ENCODE data around the gene OPN4. TPM values are rescaled to one million over a fixed set of nuclear protein-coding genes. Genes with fewer than 3 reads are reported as not detected.
"Not testable (repeated sequence)": the region's sequence is repeated elsewhere in the genome, so short reads cannot be mapped to it uniquely, and the experiment has no call there.

Gene OPN4, protein sequence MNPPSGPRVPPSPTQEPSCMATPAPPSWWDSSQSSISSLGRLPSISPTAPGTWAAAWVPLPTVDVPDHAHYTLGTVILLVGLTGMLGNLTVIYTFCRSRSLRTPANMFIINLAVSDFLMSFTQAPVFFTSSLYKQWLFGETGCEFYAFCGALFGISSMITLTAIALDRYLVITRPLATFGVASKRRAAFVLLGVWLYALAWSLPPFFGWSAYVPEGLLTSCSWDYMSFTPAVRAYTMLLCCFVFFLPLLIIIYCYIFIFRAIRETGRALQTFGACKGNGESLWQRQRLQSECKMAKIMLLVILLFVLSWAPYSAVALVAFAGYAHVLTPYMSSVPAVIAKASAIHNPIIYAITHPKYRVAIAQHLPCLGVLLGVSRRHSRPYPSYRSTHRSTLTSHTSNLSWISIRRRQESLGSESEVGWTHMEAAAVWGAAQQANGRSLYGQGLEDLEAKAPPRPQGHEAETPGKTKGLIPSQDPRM
- not detected for total RNA-seq

- no peaks in the 10 kb centered on the region for H3K27me3 Mint-ChIP-seq (ENCODE audit: low read depth)
- intact Hi-C loops (cut with micrococcal nuclease) = no loop called here
- DNase-seq = peak; percentile 1
- CTCF ChIA-PET = no interaction called here
- no peak within 1 kb of the TSS for H3K27ac Mint-ChIP-seq
- H3K4me1 Mint-ChIP-seq (ENCODE audit: low read depth) = no peaks in the 10 kb centered on the region
- H3K9me3 Mint-ChIP-seq = no peaks in the 10 kb centered on the region
- no peaks in the 10 kb centered on the region for H3K36me3 Mint-ChIP-seq (ENCODE audit: low read depth)
- H3K4me3 Mint-ChIP-seq = no peak within 1 kb of the TSS
Observed at GRCh38 chr10:86654411-86655172, at the start of gene OPN4. TSS of gene OPN4 (plus strand) at chr10:86654547. CDS start at chr10:86654784, 237 bp downstream.

DNA sequence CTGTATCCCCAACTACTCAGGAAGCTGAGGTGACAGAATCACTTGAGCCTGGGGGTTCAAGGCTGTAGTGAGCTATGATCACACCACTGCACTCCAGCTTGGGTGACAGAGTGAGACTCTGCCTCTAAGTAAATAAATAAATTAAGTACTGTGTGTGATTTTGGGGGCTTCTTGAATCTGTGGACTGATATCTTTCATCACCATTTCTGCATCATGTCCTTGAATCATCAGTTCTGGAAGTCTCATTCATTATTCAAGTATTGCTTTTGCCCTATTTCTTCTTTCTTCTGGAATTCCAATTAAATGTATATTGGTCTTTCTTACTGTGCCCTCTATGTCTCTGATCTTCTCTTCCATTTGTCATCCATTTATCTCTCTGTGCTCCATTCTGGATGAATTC, 46.7 kb upstream of the OPN4 start:
- no peak for DNase-seq
- CTCF ChIA-PET = no interaction called here
- Mint-ChIP-seq H3K9me3 (peaks cover 5% of the 10 kb centered on the region), H3K36me3 (ENCODE audit: low read depth) (no peaks in the 10 kb centered on the region), H3K4me3 (no peak overlapping the region), H3K27me3 (ENCODE audit: low read depth) (peaks cover 11% of the 10 kb centered on the region), H3K4me1 (ENCODE audit: low read depth) (no peaks in the 10 kb centered on the region), H3K27ac (no peak overlapping the region)
- intact Hi-C loops (cut with micrococcal nuclease) = no loop called here

DNA sequence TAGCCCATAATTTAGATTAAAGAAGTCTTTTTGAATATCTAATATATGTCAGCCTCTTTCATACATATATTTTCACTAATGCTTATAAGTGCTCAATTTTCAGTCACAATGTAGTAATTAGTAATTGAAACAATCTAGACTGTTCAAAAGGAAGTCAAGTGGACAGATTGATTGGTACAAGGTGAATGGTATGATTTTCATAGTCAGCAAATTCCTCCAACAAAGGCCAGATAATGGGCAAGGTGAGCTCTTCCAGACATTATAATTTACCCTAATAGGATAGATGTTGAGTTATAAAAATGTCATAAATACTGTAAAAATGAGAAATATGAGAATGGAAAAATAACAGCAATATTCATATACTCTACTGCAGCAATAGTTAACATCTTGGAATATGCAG, 44.4 kb upstream of the OPN4 start:
- CTCF ChIA-PET = interaction anchor here (0.6 kb wide), 1 partner anchor 27 kb away, joined by 3 read pairs; no protein-coding TSS in a partner anchor
- no peak for DNase-seq
- Mint-ChIP-seq H3K4me3 (no peak overlapping the region), H3K9me3 (peaks cover 5% of the 10 kb centered on the region), H3K27ac (no peak overlapping the region), H3K36me3 (ENCODE audit: low read depth) (no peaks in the 10 kb centered on the region), H3K4me1 (ENCODE audit: low read depth) (no peaks in the 10 kb centered on the region), H3K27me3 (ENCODE audit: low read depth) (peaks cover 11% of the 10 kb centered on the region)
- intact Hi-C loops (cut with micrococcal nuclease) = no loop called here

DNA sequence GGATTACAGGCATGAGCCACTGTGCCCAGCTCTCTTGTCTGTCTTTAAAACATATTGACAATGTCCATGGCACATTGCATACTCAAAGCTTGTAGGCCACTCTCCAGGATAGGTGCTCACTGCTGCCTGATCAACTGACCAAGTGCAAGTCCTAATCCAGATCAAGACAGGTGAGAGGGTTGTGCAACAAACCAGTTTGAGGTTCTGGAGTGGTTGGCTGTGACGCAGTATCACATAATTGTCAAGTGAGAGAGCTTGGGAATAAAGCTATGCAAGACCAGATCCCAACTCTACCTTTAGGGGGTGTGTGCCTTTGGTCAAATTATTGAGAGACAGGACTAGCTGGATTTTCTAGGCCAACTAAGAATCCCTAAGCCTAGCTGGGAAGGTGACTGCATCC, 43.0 kb upstream of the OPN4 start:
- intact Hi-C loops (cut with micrococcal nuclease) = no loop called here
- Mint-ChIP-seq H3K27me3 (ENCODE audit: low read depth) (peaks cover 11% of the 10 kb centered on the region), H3K9me3 (peaks cover 2% of the 10 kb centered on the region), H3K4me3 (no peak overlapping the region), H3K27ac (no peak overlapping the region), H3K36me3 (ENCODE audit: low read depth) (no peaks in the 10 kb centered on the region), H3K4me1 (ENCODE audit: low read depth) (no peaks in the 10 kb centered on the region)
- no peak for DNase-seq
- CTCF ChIA-PET = interaction anchor here (1.0 kb wide), 1 partner anchor 26 kb away, joined by 4 read pairs; no protein-coding TSS in a partner anchor

DNA sequence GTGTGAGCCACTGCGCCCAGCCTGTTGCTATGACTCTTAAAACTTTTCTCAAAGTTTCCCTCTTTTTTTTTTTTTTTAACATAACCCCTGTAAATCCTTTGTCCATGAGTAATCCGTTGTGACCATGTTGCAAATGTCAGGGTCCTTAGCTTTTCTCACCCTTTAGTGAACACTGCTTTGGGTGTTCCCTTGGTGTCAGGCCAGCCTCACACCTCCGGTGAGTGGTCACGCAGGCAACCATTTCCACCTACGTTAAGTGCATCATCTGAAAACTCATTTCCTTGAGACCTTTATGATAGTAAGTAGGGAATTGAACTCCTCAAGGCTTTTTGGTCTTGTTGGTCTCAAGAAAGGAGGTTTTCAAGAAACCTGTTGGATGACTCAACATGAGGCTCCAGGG, 41.3 kb upstream of the OPN4 start:
- Mint-ChIP-seq H3K4me1 (ENCODE audit: low read depth) (no peaks in the 10 kb centered on the region), H3K27me3 (ENCODE audit: low read depth) (peaks cover 7% of the 10 kb centered on the region), H3K36me3 (ENCODE audit: low read depth) (no peaks in the 10 kb centered on the region), H3K27ac (no peak overlapping the region), H3K4me3 (no peak overlapping the region), H3K9me3 (peaks cover 1% of the 10 kb centered on the region)
- intact Hi-C loops (cut with micrococcal nuclease) = no loop called here
- CTCF ChIA-PET = interaction anchor here (0.6 kb wide), 1 partner anchor 33 kb away, joined by 3 read pairs; no protein-coding TSS in a partner anchor
- DNase-seq = no peak

DNA sequence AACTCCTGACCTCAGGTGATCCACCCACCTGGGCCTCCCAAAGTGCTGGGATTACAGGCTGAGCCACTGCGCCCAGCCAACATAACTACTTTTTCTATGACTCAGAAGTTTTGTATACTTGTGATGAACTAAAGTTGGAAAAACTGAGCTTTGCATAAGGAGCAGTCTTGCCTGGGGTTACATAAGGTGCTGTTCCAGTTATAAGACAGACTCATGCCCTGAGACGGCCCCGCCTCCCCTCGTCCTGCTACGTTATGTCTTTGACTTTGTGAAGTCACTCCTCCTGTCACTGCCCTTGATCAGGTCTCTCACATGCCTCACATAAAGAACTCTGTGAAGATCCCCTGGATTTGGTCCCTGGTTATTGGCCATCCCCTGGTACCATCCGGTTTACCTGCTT, 40.4 kb upstream of the OPN4 start:
- Mint-ChIP-seq H3K36me3 (ENCODE audit: low read depth) (no peaks in the 10 kb centered on the region), H3K9me3 (no peaks in the 10 kb centered on the region), H3K4me1 (ENCODE audit: low read depth) (no peaks in the 10 kb centered on the region), H3K27ac (no peak overlapping the region), H3K4me3 (no peak overlapping the region), H3K27me3 (ENCODE audit: low read depth) (peaks cover 6% of the 10 kb centered on the region)
- CTCF ChIA-PET = no interaction called here
- intact Hi-C loops (cut with micrococcal nuclease) = no loop called here
- DNase-seq = no peak

DNA sequence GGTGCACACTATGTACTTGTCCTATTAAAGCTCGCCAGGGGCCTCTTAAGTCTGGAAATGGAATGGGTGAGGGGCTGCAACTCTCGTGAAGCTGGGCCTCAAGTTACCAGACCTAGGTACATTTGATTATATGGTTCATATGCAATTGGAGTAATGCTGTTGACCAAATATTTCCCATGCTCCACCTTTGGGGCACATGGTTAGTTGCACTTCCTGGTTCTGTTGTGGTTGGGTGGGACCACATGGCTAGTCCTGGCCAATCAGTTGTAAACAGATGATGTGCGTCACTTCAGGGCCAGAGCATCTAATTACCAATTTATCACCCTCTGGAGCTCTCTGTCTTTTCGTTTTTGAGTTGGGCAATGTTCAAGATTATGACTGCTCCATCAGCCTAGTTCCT, 39.5 kb upstream of the OPN4 start:
- CTCF ChIA-PET = interaction anchor here (0.6 kb wide), 1 partner anchor 23 kb away, joined by 3 read pairs; no protein-coding TSS in a partner anchor
- intact Hi-C loops (cut with micrococcal nuclease) = no loop called here
- no peak overlapping the region for H3K27ac Mint-ChIP-seq
- H3K36me3 Mint-ChIP-seq (ENCODE audit: low read depth) = no peaks in the 10 kb centered on the region
- DNase-seq = no peak
- no peaks in the 10 kb centered on the region for H3K9me3 Mint-ChIP-seq
- peaks cover 6% of the 10 kb centered on the region for H3K27me3 Mint-ChIP-seq (ENCODE audit: low read depth)
- H3K4me3 Mint-ChIP-seq = no peak overlapping the region
- no peaks in the 10 kb centered on the region for H3K4me1 Mint-ChIP-seq (ENCODE audit: low read depth)

- H3K27ac Mint-ChIP-seq; intact Hi-C loops (cut with micrococcal nuclease); DNase-seq; H3K4me3 Mint-ChIP-seq; H3K36me3 Mint-ChIP-seq (ENCODE audit: low read depth); H3K9me3 Mint-ChIP-seq; CTCF ChIA-PET; H3K27me3 Mint-ChIP-seq (ENCODE audit: low read depth); H3K4me1 Mint-ChIP-seq (ENCODE audit: low read depth): not testable (repeated sequence)
Observed at GRCh38 chr10:86617278-86617677, 37.1 kb upstream of the OPN4 start.

- no peak for DNase-seq
- no peak overlapping the region for H3K4me3 Mint-ChIP-seq
- H3K4me1 Mint-ChIP-seq (ENCODE audit: low read depth) = peaks cover 2% of the 10 kb centered on the region
- no peak overlapping the region for H3K27ac Mint-ChIP-seq
- H3K27me3 Mint-ChIP-seq (ENCODE audit: low read depth) = peaks cover 21% of the 10 kb centered on the region
- CTCF ChIA-PET = no interaction called here
- no peaks in the 10 kb centered on the region for H3K36me3 Mint-ChIP-seq (ENCODE audit: low read depth)
- intact Hi-C loops (cut with micrococcal nuclease) = no loop called here
- no peaks in the 10 kb centered on the region for H3K9me3 Mint-ChIP-seq
Observed at GRCh38 chr10:86628311-86628710, 26.0 kb upstream of the OPN4 start.

DNA sequence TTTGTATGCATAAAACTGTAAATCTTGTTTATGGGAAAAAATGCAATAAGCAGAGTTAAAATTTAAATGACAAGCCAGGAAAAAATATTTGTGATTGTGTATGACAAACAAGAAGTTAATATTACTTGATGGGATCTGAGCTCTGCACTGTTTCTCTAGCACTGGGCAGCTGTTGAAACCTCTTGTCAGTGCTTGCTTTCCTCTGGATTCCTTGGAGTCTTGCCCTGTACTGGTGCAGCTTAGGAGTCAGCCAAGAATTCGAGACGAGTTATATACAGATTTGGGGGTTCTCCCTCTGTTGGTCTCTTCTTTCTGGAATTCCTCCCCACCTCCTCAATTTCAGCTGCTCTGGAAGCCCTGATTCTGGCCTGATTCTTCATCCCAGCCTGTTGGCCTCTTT, 24.3 kb upstream of the OPN4 start:
- H3K27ac Mint-ChIP-seq = no peak overlapping the region
- peaks cover 2% of the 10 kb centered on the region for H3K4me1 Mint-ChIP-seq (ENCODE audit: low read depth)
- H3K27me3 Mint-ChIP-seq (ENCODE audit: low read depth) = peaks cover 30% of the 10 kb centered on the region
- H3K36me3 Mint-ChIP-seq (ENCODE audit: low read depth) = no peaks in the 10 kb centered on the region
- DNase-seq = no peak
- H3K9me3 Mint-ChIP-seq = no peaks in the 10 kb centered on the region
- CTCF ChIA-PET = interaction anchor here (1.2 kb wide), 1 partner anchor 11 kb away, joined by 3 read pairs; no protein-coding TSS in a partner anchor
- intact Hi-C loops (cut with micrococcal nuclease) = no loop called here
- H3K4me3 Mint-ChIP-seq = no peak overlapping the region

DNA sequence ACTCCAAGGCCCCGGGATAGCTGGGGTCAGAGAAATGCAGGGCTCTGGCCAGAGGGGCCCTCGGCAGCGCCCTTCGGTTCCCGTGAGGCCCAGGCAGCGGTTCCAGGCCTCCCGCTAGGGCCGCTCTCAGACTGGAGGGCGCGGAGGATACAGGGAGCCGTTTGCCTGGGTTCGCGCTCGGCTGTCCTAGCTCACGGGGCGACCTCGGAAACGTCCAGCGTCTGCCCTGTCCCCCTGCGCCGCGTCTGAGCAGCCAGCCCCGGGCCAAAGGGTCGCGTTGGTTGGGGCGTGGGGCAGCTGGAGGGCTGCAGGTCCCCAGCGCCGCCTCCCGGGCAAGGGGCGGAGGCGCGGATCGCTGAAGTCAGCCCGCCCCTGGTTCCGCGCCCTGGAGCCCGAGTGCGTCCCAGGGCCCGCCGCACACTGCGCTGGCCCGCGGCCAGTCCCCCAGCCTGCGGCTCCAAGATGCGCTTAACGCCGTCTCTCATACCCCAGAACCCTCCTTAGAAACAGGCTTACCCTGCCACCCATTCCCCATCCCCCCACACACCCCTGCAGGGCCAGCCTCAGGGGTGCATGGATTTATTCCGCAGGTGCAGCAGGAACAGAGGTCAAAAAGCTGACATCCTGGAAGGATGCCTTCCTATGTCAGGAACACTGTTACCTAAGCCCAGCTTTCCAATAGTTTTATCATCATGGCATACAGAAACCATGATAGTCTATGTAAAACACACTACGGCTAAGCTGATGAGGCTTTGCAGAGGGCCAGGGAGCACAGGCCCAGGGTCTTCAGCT, 22.1 kb upstream of the OPN4 start:
- DNase-seq = no peak
- Mint-ChIP-seq H3K27me3 (ENCODE audit: low read depth) (peaks cover 34% of the 10 kb centered on the region), H3K4me1 (ENCODE audit: low read depth) (peaks cover 2% of the 10 kb centered on the region), H3K36me3 (ENCODE audit: low read depth) (no peaks in the 10 kb centered on the region), H3K9me3 (no peaks in the 10 kb centered on the region), H3K4me3 (no peak overlapping the region), H3K27ac (no peak overlapping the region)
- intact Hi-C loops (cut with micrococcal nuclease) = no loop called here
- CTCF ChIA-PET = interaction anchor here (0.6 kb wide), 2 partner anchors 188 to 213 kb away, joined by 3 to 5 read pairs; no protein-coding TSS in a partner anchor

- CTCF ChIA-PET = interaction anchor here (0.6 kb wide), 1 partner anchor 213 kb away, joined by 5 read pairs; no protein-coding TSS in a partner anchor
- H3K9me3 Mint-ChIP-seq = no peaks in the 10 kb centered on the region
- intact Hi-C loops (cut with micrococcal nuclease) = no loop called here
- H3K27ac Mint-ChIP-seq = no peak overlapping the region
- DNase-seq = no peak
- H3K4me1 Mint-ChIP-seq (ENCODE audit: low read depth) = peaks cover 2% of the 10 kb centered on the region
- H3K36me3 Mint-ChIP-seq (ENCODE audit: low read depth) = no peaks in the 10 kb centered on the region
- H3K4me3 Mint-ChIP-seq = no peak overlapping the region
- H3K27me3 Mint-ChIP-seq (ENCODE audit: low read depth) = peaks cover 34% of the 10 kb centered on the region
Observed at GRCh38 chr10:86632951-86633350, 21.4 kb upstream of the OPN4 start.

Data from activated naive CD4-positive, alpha-beta T cell treated with anti-CD3 and anti-CD28 coated beads for 36 hours (primary cell).